Neural cell (in vitro differentiated cells): ENCODE measurements around the gene ZNF568.

ENCODE experiments used
- EZH2 ChIP-seq: fragments of 200-600, 300-800 bp; shearing (Covaris generic), sonication (generic); IDR thresholded peaks from 2 replicates; pipeline ENCODE4 v1.6.1; 2014; ENCODE audit warnings: antibody characterized with exemption, low read length, borderline replicate concordance, mild to moderate bottlenecking; ENCODE audit not compliant: insufficient read depth, poor library complexity, severe bottlenecking
- POLR2AphosphoS5 ChIP-seq: IDR thresholded peaks from 2 replicates; pipeline ENCODE4 v1.6.1; 2012
- TAF1 ChIP-seq: IDR thresholded peaks from 2 replicates; pipeline ENCODE4 v1.6.1; 2012; ENCODE audit warnings: low read depth

GRCh38 chr19:36898422-36898821 is 17.7 kb upstream of the ZNF568 start:
- TF ChIP-seq POLR2AphosphoS5 (no peak), EZH2 (no peak), TAF1 (no peak)
